Suppressor macrophage treated with lipopolysaccharide for 1 hour (primary cell): Measurements from ENCODE around the gene PLD4.

Experiments
- DNase-seq, 3 donors: peaks; one replicate each; pipeline ENCODE4 v3.0.0-alpha.2; 2020 to 2022

Gene PLD4

GRCh38 chr14:104957146-104958113 lies 32.8 kb downstream of the PLD4 start:
- no peak for DNase-seq

- DNase-seq = no peak
Observed at GRCh38 chr14:104964546-104964945, 39.9 kb downstream of the PLD4 start.

DNA sequence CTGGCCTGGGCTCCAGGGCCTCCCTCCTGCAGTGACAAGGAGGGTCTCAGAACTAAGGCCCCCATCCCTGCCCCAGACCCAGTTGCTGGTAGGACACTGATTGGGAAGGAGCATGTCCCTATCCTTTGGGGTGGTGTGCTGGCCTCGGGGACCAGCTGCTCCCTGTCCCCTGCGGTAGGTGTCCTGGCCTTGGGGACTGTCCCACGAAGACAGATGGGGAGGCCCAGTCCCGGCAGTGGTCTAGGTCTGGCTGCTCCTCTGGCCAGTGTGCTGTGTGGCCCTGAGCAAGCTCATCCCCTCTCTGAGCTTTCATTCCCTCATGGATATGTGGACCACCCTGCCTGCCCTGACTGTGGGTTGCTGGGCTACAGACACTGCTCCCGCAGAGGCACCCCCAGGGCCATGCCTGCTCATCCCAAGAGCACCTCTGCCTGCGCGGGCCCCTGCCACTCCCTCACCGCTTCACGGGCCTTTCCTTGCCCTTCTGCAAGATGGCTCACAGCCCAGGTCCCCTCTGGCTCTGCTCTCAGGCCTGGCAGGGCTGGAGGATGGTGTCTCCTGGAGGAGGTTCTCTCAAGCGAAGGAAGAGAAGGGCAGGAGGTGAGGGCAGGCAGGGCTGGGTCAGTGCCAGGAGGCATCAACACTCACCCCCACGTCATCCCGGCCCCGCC lies 41.0 kb downstream of the PLD4 start:
- DNase-seq = no peak

GRCh38 chr14:104966261-104966865 lies 41.7 kb downstream of the PLD4 start:
- DNase-seq = no peak

DNA sequence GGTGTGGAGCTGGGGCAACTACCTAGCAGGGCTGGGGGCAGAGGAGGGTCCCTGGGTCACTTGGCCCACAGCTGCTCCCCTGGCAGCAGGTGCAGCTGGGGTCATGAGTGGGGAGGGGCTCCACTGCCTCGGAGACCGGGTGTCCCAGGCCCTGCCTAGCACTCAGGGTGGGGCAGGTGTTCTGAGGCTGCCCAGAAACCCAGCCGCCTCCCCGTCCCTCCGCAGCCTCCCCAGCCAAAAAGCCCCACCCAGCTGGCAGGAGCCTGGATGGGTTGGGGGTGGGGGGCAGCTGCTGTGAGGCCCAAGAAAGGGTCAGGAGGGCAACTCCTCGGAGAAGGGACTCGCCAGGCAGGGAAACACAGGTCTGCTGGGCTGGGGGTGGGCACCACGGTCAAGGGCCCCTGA lies 42.3 kb downstream of the PLD4 start:
- no peak for DNase-seq

- peak in 1 of 3 donors; percentile 48 for DNase-seq
Observed at GRCh38 chr14:104967386-104968152, 42.9 kb downstream of the PLD4 start.

- no peak for DNase-seq
Observed at GRCh38 chr14:104968153-104968527, 43.5 kb downstream of the PLD4 start.

DNA sequence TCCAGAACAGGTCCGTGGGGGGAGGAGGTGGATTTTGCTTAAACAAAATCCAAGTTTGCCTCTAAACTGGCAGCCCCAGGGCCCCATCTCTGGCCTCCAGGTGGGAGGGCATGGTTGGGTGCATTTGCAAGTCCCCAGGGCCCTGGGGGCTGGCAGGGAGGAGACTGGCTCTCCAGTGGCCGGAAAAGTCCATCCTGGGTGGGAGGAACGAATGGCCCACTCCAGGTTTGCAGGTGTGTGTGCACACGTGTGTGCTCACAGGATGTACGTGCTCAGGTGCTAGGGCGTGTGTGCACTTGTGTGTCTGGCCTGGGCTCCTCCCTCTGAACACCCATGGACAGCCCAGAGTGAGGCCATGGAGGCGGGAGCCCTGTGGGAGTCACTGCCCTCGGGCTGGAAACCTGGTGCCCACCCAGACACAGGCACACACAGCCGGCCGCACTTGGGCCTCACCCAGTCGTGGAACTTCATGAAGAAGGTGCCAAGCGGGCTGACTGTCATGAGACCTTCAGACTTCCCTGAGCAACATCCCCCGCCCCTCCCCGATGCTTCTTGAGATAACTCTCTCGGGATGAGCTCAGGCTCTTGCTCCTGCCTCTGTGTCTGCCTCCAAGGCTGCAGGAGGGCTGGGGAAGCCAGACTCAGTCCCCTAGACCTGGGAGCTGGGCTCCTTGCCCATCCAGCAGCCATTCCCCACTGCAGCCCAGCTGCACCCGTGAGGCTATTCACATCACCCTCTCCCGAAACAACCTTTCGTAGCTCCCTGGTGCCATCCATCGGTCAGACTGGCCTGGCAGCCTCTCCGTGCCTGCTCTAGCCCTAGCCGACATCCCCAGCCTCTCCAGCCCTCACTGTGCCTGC lies 44.1 kb downstream of the PLD4 start:
- no peak for DNase-seq

DNA sequence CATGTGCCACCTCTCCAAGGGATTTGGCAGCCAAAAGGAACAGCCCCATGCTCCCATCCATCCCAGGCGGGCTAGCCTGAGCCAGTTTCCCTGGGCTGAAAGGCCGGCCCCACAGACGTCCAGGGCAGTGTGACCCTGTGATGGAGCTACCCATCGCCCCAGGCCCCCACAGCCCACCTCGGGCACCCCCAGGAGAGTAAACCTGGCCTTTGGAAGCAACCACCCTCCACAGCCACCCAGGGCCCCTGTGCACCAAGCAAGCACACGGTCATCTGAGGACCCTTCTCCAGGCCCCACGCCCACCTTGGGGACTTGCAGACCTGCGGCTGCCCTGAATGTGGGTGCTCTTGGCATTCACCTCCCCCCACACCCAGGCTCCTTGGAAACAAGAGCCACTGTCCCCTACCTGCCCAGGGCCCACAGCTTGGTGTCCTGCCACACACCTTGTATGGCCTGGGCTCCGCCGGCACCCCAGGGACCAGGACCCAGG lies 45.1 kb downstream of the PLD4 start:
- DNase-seq = no peak

GRCh38 chr14:104970231-104971068 lies 45.8 kb downstream of the PLD4 start:
- peak; percentile 26 to 49 (median 46) for DNase-seq

DNA sequence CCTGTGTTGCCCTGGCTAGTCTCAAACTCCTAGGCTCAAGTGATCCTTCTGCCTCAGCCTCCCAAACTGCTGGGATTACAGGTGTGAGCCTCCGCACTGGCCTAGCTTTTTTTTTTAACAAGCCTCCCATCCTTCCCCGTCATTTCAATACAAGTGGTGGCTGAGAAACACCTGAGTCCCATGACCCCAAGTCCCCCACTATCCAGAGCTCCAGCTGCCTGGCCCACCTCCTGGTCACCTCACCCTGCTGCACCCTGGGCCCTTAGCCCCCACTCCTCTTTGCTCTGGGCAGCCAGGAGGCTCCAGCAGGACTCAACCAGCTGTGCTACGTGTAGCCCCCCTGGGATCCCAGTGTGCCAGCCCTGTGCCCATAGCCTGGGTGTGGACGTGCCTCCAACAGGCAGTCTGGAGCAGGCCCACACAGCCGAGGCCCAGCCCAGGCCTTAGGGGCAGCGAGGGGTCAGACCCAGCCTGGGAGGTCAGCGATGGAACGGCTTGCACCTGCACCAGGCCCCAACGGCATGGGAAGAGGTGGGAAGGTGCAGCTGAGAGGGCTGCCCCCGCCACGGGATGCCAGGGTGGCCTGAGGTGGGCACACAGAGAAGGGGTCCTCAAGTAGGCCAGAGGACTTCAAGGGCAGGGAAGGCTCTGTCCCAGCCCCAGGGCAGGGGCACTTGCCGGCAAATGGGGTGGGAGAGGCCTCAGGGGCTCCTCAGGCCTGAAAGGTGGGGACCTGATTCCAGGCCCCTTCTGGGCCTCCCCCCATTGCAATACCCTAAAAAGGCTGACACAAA lies 47.0 kb downstream of the PLD4 start:
- DNase-seq = no peak

DNA sequence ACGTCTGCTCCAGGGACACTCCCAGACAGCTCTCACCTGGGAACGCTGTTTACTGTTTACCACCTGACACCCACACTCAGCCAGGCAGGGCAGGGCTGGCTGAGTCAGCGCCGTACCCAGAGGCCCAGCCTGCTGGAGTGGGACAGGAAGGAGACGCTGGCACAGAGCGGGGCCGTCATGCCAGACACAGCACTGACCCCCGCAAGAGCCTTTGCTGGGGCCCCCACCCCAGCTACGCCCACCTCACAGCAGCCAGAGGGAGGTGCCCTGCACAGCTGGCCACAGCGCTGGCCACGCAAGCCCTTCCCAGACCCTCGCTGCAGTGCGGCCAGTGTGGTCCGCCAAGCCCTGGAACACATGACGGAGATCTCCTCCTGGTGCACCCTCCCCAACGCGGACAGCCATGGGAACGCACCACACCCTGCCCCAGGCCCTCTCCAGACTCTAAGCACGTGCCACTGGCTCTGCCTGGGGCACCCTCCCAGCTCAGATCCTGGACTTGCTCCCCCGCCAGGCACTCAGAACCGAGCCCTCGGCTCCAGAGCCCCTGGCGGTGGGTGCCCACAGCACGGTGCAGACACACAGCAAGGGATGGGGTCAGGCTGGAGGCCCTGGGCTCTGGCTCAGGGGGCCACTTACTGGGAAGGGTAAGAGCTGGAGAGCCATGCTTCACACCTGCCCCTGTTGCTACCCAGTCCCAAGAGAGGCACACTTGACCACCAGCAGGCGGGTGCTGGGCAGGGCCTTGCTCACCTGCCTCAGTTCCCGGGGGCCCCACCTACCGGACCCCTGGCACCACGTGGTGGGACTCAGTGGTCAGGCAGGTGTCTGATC lies 47.8 kb downstream of the PLD4 start:
- no peak for DNase-seq

DNA sequence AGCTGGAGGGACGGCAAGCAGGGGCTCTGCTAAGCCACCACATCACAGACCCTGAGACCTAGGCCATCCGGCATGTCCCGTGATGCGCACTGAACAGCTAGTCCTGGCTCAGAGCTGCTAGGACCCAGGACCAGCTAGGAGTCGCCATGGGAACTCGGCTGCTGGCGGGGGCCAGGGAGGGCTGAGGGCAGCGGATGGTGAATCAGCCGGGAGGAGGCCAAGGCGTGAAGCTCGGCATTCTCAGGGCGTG lies 48.4 kb downstream of the PLD4 start:
- no peak for DNase-seq

DNA sequence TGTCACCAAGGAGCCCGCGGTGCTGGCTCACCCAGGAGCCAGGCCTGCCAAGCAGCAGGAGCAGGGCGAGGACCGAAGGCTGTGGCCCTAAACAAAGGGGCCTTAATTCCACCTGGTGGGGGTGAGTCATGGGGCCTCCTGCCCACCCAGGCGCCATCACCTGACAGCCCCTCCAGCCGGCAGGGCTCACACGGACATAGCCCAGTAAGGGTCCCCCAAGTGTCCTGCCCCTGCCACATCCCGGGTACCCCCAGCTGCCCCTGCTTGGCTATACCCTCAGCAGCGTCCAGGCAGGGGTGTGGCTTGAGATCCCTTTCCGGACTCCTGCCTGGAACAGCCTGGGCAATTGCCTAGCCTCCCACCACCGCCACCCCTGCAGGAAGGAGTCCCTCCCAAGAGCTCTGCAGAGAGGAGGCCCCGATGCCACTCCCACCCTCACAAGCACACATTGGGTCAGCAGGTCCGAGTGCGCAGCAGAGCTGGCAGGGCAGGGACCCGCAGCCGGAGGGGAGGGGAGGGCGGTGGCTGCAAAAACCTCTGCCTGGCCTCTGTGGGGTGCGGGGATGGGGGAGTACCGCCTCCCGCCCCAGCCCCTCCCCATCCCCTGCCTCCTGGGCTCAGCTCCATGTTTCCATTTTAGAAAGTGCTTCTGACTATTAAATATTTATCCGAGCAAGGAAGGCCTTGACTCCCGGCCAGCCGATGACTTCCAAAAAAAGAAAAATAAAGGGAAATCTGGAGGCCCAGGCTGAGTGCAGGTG lies 48.9 kb downstream of the PLD4 start:
- no peak for DNase-seq

- DNase-seq = no peak
Observed at GRCh38 chr14:104974146-104974541, 49.5 kb downstream of the PLD4 start.

DNA sequence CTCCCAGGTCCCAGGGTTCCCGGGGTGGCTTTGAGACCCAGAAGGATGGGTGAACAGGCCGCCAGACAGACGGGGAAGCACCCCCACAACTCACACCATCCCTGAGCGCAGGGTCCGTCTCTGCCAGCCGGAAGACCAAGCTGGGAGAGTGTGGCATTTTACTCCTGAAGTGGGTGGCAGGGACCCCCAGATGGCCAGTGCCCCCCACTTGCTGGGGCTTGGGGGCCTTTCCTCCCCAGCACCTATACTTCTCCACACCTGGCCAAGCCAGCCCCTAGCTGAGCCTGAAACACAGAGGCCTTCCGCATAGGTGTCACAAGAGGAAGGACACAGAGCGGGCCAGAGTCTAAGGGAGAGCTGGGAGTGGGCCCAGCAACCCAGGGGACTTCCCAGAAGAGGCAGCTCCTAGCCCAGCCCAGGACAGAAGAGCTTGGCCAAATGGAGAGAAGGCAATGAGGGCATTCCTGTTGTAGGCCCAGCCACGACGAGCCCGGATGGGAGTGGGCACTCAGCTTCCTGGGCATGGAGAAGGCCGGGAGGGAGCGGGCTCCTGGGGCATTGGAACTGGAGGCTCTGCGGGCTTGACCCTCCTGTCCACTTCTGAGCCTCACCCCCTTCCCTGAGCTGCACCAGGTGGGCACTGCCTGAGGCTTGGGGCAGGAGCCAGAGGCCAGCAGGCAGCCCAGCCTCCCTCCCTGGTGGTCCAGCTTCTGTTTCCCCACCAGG lies 50.1 kb downstream of the PLD4 start:
- no peak for DNase-seq

- peak; percentile 28 to 43 (median 38) for DNase-seq
Observed at GRCh38 chr14:104975481-104976197, 51.0 kb downstream of the PLD4 start.
